ENCODE results near the gene ADH6.

DNA sequence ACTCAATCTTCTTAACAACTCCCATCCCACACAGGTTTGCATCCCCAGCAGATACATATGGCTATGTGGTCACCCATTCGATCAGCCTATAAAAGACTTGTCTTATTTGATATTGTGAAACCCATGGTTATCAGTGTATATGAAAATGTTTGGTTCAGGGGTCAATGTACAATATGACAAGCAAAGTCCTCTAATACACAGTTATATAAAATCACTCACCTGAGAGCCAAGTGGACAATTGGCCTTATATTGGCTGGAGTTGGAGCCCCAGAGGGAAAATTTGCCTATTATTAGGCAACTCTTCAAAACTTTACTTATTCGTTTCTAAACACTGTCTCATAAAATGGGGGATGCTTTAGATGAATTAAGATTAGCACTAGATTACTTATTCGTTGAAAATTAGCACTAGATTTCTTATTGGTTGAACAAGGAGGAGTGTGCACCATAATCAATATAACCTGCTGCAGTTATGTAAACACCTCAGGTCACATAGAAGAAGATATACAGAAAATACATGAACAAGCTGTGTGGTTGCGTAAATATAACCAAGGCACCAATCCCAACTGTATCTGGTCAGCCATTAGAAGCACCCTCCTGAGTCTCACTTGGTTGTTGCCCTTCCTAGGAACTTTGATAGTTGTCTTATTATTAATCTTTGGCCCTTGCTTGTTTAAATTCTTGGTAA is 64.2 kb downstream of the ADH6 start:
- no peak for TF ChIP-seq POLR2A (IDR thresholded peaks at IDR 0.05)
- TF ChIP-seq, protein P1, sequence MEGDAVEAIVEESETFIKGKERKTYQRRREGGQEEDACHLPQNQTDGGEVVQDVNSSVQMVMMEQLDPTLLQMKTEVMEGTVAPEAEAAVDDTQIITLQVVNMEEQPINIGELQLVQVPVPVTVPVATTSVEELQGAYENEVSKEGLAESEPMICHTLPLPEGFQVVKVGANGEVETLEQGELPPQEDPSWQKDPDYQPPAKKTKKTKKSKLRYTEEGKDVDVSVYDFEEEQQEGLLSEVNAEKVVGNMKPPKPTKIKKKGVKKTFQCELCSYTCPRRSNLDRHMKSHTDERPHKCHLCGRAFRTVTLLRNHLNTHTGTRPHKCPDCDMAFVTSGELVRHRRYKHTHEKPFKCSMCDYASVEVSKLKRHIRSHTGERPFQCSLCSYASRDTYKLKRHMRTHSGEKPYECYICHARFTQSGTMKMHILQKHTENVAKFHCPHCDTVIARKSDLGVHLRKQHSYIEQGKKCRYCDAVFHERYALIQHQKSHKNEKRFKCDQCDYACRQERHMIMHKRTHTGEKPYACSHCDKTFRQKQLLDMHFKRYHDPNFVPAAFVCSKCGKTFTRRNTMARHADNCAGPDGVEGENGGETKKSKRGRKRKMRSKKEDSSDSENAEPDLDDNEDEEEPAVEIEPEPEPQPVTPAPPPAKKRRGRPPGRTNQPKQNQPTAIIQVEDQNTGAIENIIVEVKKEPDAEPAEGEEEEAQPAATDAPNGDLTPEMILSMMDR (IDR thresholded peaks at IDR 0.05): no peak
